Measurements from ENCODE around the gene CPN1.

DNA sequence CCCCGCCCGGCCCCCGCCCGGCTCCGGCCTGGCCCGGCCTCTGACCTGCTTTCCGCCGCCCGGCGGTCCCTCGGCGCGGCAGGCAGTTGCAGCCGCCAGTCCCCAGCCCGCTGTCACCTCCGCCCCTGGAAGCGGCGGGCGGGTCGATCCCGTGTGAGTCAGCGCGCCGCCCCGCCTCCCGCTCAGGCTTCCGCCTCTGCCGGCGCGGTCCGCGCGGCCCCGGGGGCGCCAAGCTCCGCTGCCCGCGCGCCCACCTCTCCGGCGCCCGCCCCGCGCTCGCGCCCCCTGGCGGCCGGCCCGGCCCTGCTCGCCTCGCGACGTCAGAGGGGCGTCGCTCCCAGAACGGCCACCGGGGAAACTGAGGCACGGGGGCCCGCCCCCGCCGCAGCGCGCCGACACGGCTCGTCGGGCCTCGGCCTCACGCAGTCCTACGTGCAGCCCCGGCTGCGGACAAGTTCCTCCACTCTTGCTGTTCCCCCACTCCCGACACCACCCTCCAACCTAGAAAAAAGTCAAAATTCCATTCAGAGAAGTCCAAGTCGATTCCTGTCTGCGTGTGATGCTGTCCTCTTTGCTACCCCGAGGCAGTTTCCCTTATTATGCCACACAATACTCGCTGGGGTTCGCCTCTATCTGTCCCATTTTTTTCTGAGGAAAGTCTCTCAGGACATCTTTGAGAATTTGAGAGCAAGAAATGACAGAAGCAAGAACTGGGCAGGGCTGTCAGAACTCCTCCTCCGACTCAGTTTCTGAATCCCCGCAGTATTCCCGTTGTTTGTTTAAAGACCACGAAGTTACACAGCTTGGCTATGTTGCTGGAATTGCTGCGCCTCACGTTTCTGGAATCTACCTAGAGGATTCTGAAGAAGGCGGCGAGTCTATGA is 71.6 kb downstream of the CPN1 start, which contains the start of gene DNMBP:
- TF ChIP-seq, protein P1, sequence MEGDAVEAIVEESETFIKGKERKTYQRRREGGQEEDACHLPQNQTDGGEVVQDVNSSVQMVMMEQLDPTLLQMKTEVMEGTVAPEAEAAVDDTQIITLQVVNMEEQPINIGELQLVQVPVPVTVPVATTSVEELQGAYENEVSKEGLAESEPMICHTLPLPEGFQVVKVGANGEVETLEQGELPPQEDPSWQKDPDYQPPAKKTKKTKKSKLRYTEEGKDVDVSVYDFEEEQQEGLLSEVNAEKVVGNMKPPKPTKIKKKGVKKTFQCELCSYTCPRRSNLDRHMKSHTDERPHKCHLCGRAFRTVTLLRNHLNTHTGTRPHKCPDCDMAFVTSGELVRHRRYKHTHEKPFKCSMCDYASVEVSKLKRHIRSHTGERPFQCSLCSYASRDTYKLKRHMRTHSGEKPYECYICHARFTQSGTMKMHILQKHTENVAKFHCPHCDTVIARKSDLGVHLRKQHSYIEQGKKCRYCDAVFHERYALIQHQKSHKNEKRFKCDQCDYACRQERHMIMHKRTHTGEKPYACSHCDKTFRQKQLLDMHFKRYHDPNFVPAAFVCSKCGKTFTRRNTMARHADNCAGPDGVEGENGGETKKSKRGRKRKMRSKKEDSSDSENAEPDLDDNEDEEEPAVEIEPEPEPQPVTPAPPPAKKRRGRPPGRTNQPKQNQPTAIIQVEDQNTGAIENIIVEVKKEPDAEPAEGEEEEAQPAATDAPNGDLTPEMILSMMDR (IDR thresholded peaks at IDR 0.05), result peak; percentile 46 to 64 (median 50)
- TF ChIP-seq POLR2A (IDR thresholded peaks at IDR 0.05; ENCODE audit: low read depth) (no peak), POLR2AphosphoS5 (IDR thresholded peaks at IDR 0.05) (peak in 1 of 2 donors; percentile 74), EP300 (IDR thresholded peaks at IDR 0.05) (no peak)

Measured in esophagus muscularis mucosa (tissue), 4 donors.